Activated CD8-positive, alpha-beta memory T cell treated with anti-CD3 and anti-CD28 coated beads, Interleukin-2, amount 50 U/mL, for 1 hour (primary cell): ENCODE data around the gene HDAC4.

Experiments
- DNase-seq: peaks from one replicate; pipeline ENCODE4 v3.0.0-alpha.2; 2020; ENCODE audit errors: extremely low read depth

HDAC4 gene

GRCh38 chr2:239397931-239398471, 2.8 kb downstream of the HDAC4 start:
- DNase-seq = no peak

- DNase-seq = no peak
These were observed 3.7 kb downstream of the HDAC4 start for GRCh38 chr2:239396881-239397681.

GRCh38 chr2:239395524-239395923, 5.3 kb downstream of the HDAC4 start:
- DNase-seq = no peak

- no peak for DNase-seq
These were observed 5.8 kb downstream of the HDAC4 start for GRCh38 chr2:239394978-239395377.

GRCh38 chr2:239394346-239394945, 6.4 kb downstream of the HDAC4 start:
- no peak for DNase-seq

GRCh38 chr2:239393941-239394340, 6.9 kb downstream of the HDAC4 start:
- DNase-seq = no peak

- DNase-seq = no peak
These were observed 7.4 kb downstream of the HDAC4 start for GRCh38 chr2:239393388-239393940.

GRCh38 chr2:239392688-239393387, 8.0 kb downstream of the HDAC4 start:
- no peak for DNase-seq

- no peak for DNase-seq
These were observed 8.8 kb downstream of the HDAC4 start for GRCh38 chr2:239392072-239392357.

GRCh38 chr2:239391286-239392071, 9.3 kb downstream of the HDAC4 start:
- DNase-seq = no peak

GRCh38 chr2:239390546-239391285, 10.1 kb downstream of the HDAC4 start:
- no peak for DNase-seq

GRCh38 chr2:239389414-239390329, 11.1 kb downstream of the HDAC4 start:
- DNase-seq = no peak

- no peak for DNase-seq
These were observed 12.3 kb downstream of the HDAC4 start for GRCh38 chr2:239388236-239389151.

- no peak for DNase-seq
These were observed 13.0 kb downstream of the HDAC4 start for GRCh38 chr2:239387811-239388210.

GRCh38 chr2:239386872-239387445, 13.9 kb downstream of the HDAC4 start:
- DNase-seq = no peak

GRCh38 chr2:239386001-239386670, 14.7 kb downstream of the HDAC4 start:
- DNase-seq = no peak

- no peak for DNase-seq
These were observed 15.5 kb downstream of the HDAC4 start for GRCh38 chr2:239385096-239386000.
